Prostate gland (tissue), 2 donors: ENCODE measurements around the gene TLR10.

Source experiments
- POLR2AphosphoS5 ChIP-seq: sonication (generic); formaldehyde crosslinking; IDR thresholded peaks from one replicate; pipeline ENCODE4 v1.6.1; 2017; ENCODE audit warnings: antibody characterized with exemption
- TF ChIP-seq, protein P1 (sequence below), 4 experiments: fragments of 200-600 bp in 2 of 4; fragments of 450-650 bp in 2 of 4; sonication (generic) in 2 of 4; IDR thresholded peaks; 1 replicate in 3 of 4; 2 replicates in 1 of 4; pipeline ENCODE4 v1.5.1; 2016 to 2019; ENCODE audit warnings: antibody characterized with exemption in 4 of 4, mild to moderate bottlenecking in 2 of 4, moderate library complexity in 2 of 4

- TF ChIP-seq, protein P1, sequence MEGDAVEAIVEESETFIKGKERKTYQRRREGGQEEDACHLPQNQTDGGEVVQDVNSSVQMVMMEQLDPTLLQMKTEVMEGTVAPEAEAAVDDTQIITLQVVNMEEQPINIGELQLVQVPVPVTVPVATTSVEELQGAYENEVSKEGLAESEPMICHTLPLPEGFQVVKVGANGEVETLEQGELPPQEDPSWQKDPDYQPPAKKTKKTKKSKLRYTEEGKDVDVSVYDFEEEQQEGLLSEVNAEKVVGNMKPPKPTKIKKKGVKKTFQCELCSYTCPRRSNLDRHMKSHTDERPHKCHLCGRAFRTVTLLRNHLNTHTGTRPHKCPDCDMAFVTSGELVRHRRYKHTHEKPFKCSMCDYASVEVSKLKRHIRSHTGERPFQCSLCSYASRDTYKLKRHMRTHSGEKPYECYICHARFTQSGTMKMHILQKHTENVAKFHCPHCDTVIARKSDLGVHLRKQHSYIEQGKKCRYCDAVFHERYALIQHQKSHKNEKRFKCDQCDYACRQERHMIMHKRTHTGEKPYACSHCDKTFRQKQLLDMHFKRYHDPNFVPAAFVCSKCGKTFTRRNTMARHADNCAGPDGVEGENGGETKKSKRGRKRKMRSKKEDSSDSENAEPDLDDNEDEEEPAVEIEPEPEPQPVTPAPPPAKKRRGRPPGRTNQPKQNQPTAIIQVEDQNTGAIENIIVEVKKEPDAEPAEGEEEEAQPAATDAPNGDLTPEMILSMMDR (IDR thresholded peaks at IDR 0.05) = no peak
- TF ChIP-seq POLR2AphosphoS5 = no peak
Measured at GRCh38 chr4:38723114-38723513, 59.7 kb downstream of the TLR10 start.
